HCT116 (cell line): Measurements from ENCODE around the gene ATF1. TPM values are rescaled to one million over a fixed set of nuclear protein-coding genes. Genes with fewer than 3 reads are reported as not detected.

Experiments
- ATAC-seq: fragments of 200-7000 bp; cut with Tn5 transposase; 2 replicates; pipeline ENCODE4 v1.9.1; 2020; ENCODE audit warnings: mild to moderate bottlenecking, moderate library complexity
- BruUV-seq: library from RNA; stranded (reverse); fragments of 400-500 nt; replicated peaks from 2 replicates; lab custom pipeline; 2021; lab: Mats Ljungman, UMichigan
- CTCF ChIA-PET: fragments of 300-600 bp; sonication (Branson Sonifier 250); formaldehyde crosslinking; loops from one replicate; lab custom pipeline; 2021; ENCODE audit warnings: antibody characterized with exemption; lab: Charles Lee
- POLR2A ChIA-PET: fragments of 300-600, 350-600 bp; sonication (Branson Sonifier 250); formaldehyde crosslinking; loops from one replicate; lab custom pipeline; 2021; ENCODE audit warnings: antibody characterized with exemption; lab: Charles Lee
- RAD21 ChIA-PET, 2 experiments: fragments of 300-600 bp; sonication (Branson Sonifier 250); formaldehyde crosslinking; loops; one replicate each; lab custom pipeline; 2023; ENCODE audit warnings: low total read pairs in 2 of 2; ENCODE audit not compliant: uncharacterized antibody in 2 of 2, unreplicated experiment in 2 of 2, low non-redundant PET in 1 of 2; lab: Charles Lee
- DNase-seq: peaks from one replicate; pipeline ENCODE4 v3.0.0-alpha.2; 2010; ENCODE audit warnings: low read depth, low spot score
- H2AFZ ChIP-seq: fragments of 200-600 bp; shearing (Covaris generic), sonication (generic); 2 replicates; pipeline ENCODE4 v1.6.1; 2017; ENCODE audit warnings: low read depth, mixed run types, mixed read lengths, antibody characterized with exemption, low read length; ENCODE audit not compliant: poor library complexity, severe bottlenecking
- H3K27ac ChIP-seq: 2 replicates; pipeline ENCODE4 v1.5.1; 2012; ENCODE audit warnings: low read depth, low read length
- H3K27me3 ChIP-seq: fragments of 200-600 bp; sonication (generic); 2 replicates; pipeline ENCODE4 v1.6.1; 2016; ENCODE audit warnings: mixed run types, low read length, mixed read lengths; ENCODE audit not compliant: insufficient read depth
- H3K36me3 ChIP-seq, 2 experiments: fragments of 200-500 bp in 1 of 2; fragments of 200-600 bp in 1 of 2; sonication (Bioruptor generic) in 1 of 2; sonication (generic) in 1 of 2; 2 replicates each; pipeline versions ENCODE4 v1.5.1 to v1.6.1; 2014 to 2016; ENCODE audit warnings: low read length in 2 of 2, inconsistent platforms in 1 of 2, mixed read lengths in 1 of 2, mixed run types in 1 of 2; ENCODE audit not compliant: insufficient read depth in 2 of 2, control insufficient read depth in 1 of 2
- H3K4me1 ChIP-seq, 2 experiments: fragments of 200-600 bp in 1 of 2; sonication (generic) in 1 of 2; 2 replicates each; pipeline versions ENCODE4 v1.5.1 to v1.6.1; 2012 to 2017; ENCODE audit warnings: low read length in 2 of 2, inconsistent platforms in 1 of 2, mild to moderate bottlenecking in 1 of 2, mixed read lengths in 1 of 2, mixed run types in 1 of 2, moderate library complexity in 1 of 2; ENCODE audit not compliant: insufficient read depth in 2 of 2, control insufficient read depth in 1 of 2
- H3K4me2 ChIP-seq: fragments of 200-600 bp; sonication (generic); 2 replicates; pipeline ENCODE4 v1.6.1; 2017; ENCODE audit warnings: mixed run types, low read length, mixed read lengths
- H3K4me3 ChIP-seq, 2 experiments: fragments of 200-600 bp in 1 of 2; sonication (generic) in 1 of 2; replicated peaks in 1 of 2; 2 replicates each; pipeline ENCODE4 v1.5.1; 2011 to 2016; ENCODE audit warnings: low read length in 2 of 2, control low read depth in 1 of 2, low read depth in 1 of 2, mild to moderate bottlenecking in 1 of 2, mixed read lengths in 1 of 2, mixed run types in 1 of 2
- H3K79me2 ChIP-seq: fragments of 200-600 bp; sonication (generic); 2 replicates; pipeline ENCODE4 v1.6.1; 2017; ENCODE audit warnings: mild to moderate bottlenecking, mixed run types, low read length, moderate library complexity, mixed read lengths; ENCODE audit not compliant: insufficient read depth
- H3K9ac ChIP-seq: fragments of 200-600 bp; sonication (generic); 2 replicates; pipeline ENCODE4 v1.6.1; 2016; ENCODE audit warnings: low read length, mixed read lengths
- H3K9me2 ChIP-seq: fragments of 200-600 bp; sonication (generic), shearing (Covaris generic); 2 replicates; pipeline ENCODE4 v1.6.1; 2017; ENCODE audit warnings: mixed run types, mild to moderate bottlenecking, moderate library complexity; ENCODE audit not compliant: insufficient read depth
- H3K9me3 ChIP-seq, 2 experiments: fragments of 200-500 bp in 1 of 2; fragments of 200-600 bp in 1 of 2; sonication (Bioruptor generic) in 1 of 2; sonication (generic) in 1 of 2; 2 replicates each; pipeline ENCODE4 v1.6.1; 2014 to 2017; ENCODE audit warnings: low read length in 2 of 2, mixed read lengths in 2 of 2, inconsistent platforms in 1 of 2, low read depth in 1 of 2, mild to moderate bottlenecking in 1 of 2, mixed run types in 1 of 2, moderate library complexity in 1 of 2; ENCODE audit not compliant: control insufficient read depth in 1 of 2, insufficient read depth in 1 of 2
- H4K20me1 ChIP-seq: fragments of 200-600 bp; sonication (generic), shearing (Covaris generic); 2 replicates; pipeline ENCODE4 v1.6.1; 2017; ENCODE audit warnings: mixed run types, mild to moderate bottlenecking, moderate library complexity; ENCODE audit not compliant: insufficient read depth
- CTCF ChIP-seq, 3 experiments: fragments of 200-600 bp in 1 of 3; sonication (generic) in 1 of 3; IDR thresholded peaks in 2 of 3; conservative IDR thresholded peaks in 1 of 3; 2 replicates each; pipeline ENCODE4 v1.5.1; 2012 to 2017; ENCODE audit warnings: low read depth in 2 of 3, low read length in 2 of 3, antibody characterized with exemption in 1 of 3, borderline replicate concordance in 1 of 3, control low read depth in 1 of 3, mild to moderate bottlenecking in 1 of 3, mixed read lengths in 1 of 3, mixed run types in 1 of 3, moderate library complexity in 1 of 3; ENCODE audit not compliant: insufficient read depth in 1 of 3
- RAD21 ChIP-seq: IDR thresholded peaks from 2 replicates; pipeline ENCODE4 v1.6.1; 2012; ENCODE audit warnings: low read depth, mild to moderate bottlenecking
- SIN3A ChIP-seq: IDR thresholded peaks from 2 replicates; pipeline ENCODE4 v1.6.1; 2012; ENCODE audit warnings: low read depth
- YY1 ChIP-seq: IDR thresholded peaks from 2 replicates; pipeline ENCODE4 v1.6.1; 2011; ENCODE audit warnings: low read length, low read depth, moderate library complexity, mild to moderate bottlenecking; ENCODE audit not compliant: insufficient replicate concordance; ENCODE audit errors: extremely low read depth
- ZFX ChIP-seq: fragments of 450-650 bp; IDR thresholded peaks from 2 replicates; pipeline ENCODE4 v1.6.1; 2017
- intact Hi-C: fragments of 100-400 bp; cut with micrococcal nuclease; formaldehyde crosslinking; loops from 2 replicates; pipeline ENCODE4 v1.10.0; 2022
- total RNA-seq: library from RNA; stranded (reverse); gene quantifications from one replicate; pipeline ENCODE4 v1.2.1, GENCODE V29; 2021; ENCODE audit not compliant: unreplicated experiment

The ATF1 gene
- total RNA-seq, 1 experiment from 2014 or later = 48.8 TPM

DNA sequence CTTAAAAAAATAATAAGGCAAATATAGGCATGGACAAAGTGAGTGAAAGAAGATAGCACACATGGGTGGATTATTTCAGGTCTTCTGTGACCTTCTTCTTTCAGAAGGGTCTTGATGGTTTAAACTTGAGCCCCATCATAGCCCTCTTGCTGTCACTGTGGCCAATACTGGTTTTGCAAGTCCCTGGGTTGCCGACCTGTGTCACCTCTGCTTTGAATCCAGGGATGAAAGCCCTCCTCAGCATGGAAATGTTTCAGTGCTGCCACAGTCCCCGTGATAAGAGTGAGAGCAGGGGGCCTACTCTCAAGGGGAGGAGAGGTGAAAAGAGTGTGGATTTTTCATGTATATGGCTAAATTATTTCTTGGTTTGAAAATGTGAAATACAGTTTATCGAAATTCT, 30.2 kb upstream of the ATF1 start:
- TF ChIP-seq YY1 (no peak), ZFX (no peak), CTCF (IDR thresholded peaks at IDR 0.05 in 2 of 3, conservative IDR thresholded peaks at IDR 0.05 in 1 of 3; ENCODE audit: borderline replicate concordance in 1 of 3, insufficient read depth in 1 of 3, low read depth in 2 of 3, low read length in 2 of 3) (no peak)
- H3K36me3 ChIP-seq = peaks cover 18 to 22% of the 10 kb centered on the region in 2 experiments
- ATAC-seq = no peak
- POLR2A ChIA-PET = no interaction called here
- H3K9me3 ChIP-seq = no peaks in the 10 kb centered on the region
- CTCF ChIA-PET = interaction anchor here (2.0 kb wide), 1 partner anchor 229 kb away, joined by 11 read pairs; the partner anchor contains the start of gene DIP2B
- H3K4me3 ChIP-seq = no peak overlapping the region
- no peak overlapping the region for H3K27ac ChIP-seq
- H4K20me1 ChIP-seq = no peaks in the 10 kb centered on the region
- H3K4me2 ChIP-seq = no peak overlapping the region
- intact Hi-C loops = loop anchor here (1.0 kb wide), 1 partner anchor 229 kb away; the partner anchor contains the start of gene DIP2B
- no peaks in the 10 kb centered on the region for H3K9me2 ChIP-seq
- no peak overlapping the region for H3K9ac ChIP-seq
- peaks cover 0 to 8% of the 10 kb centered on the region in 2 experiments; a peak in 1 of 4 replicates for H3K4me1 ChIP-seq
- H3K27me3 ChIP-seq = no peaks in the 10 kb centered on the region
- DNase-seq = no peak
- no TSS peak for BruUV-seq
- no peaks in the 10 kb centered on the region for H3K79me2 ChIP-seq
- no peak overlapping the region for H2AFZ ChIP-seq
- RAD21 ChIA-PET = no interaction called here

DNA sequence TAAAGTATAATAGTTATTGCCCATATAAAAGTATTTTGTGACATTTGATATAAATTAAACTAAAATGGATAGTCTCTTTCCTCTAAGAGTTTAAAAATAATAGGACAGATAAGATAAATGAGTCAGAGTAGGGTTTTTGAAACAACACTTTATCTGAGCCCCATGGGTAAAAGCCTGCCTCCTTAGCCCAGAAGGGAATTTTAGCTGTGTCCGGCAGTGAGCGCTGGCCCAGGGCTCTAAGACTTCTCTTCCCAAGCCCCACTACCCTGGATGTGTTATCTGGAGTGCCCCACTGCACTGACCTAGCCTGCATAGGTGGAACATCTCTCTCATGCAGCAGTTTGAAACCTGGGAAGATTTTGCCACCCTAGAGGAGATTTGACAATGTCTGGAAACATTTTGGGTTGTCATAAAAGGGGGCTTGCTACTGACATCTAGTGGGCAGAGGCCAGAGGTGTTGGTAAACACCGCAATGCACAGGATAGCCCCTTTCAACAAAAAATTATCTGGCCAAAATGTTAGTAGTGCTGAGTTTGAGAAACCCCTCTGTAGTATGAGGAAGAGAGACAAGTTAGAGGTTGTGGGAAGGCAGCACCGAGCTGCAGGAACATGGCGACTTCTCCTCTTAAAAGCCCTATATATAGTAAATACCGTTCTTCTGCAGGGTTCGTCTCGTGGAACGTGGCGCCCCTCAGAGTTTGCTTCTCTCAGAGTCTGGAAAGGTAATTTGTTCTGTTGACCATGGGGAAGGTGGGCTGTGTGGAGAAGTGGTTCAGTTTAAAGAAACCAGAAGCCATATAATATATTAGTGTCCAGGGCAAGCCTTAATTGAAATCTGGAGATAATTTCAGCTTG, 29.3 kb upstream of the ATF1 start:
- intact Hi-C loops = loop anchor here (1.0 kb wide), 1 partner anchor 230 kb away; the partner anchor contains the start of gene DIP2B
- H4K20me1 ChIP-seq = no peaks in the 10 kb centered on the region
- no peaks in the 10 kb centered on the region for H3K27me3 ChIP-seq
- H2AFZ ChIP-seq = no peak overlapping the region
- no peak overlapping the region for H3K4me2 ChIP-seq
- H3K79me2 ChIP-seq = no peaks in the 10 kb centered on the region
- H3K4me1 ChIP-seq = peaks cover 0 to 8% of the 10 kb centered on the region in 2 experiments; a peak in 1 of 4 replicates
- peak; percentile 67 to 86 (median 84); a peak in 5 of 6 replicates for TF ChIP-seq CTCF (IDR thresholded peaks at IDR 0.05 in 2 of 3, conservative IDR thresholded peaks at IDR 0.05 in 1 of 3; ENCODE audit: borderline replicate concordance in 1 of 3, insufficient read depth in 1 of 3, low read depth in 2 of 3, low read length in 2 of 3)
- TF ChIP-seq SIN3A = no peak
- no peak for TF ChIP-seq ZFX
- peak; percentile 75 for TF ChIP-seq RAD21
- TF ChIP-seq, all 23 proteins: peak for 2
- Histone ChIP-seq H3K4me3 (no peak overlapping the region), H3K9me2 (no peaks in the 10 kb centered on the region), H3K27ac (no peak overlapping the region), H3K9me3 (no peaks in the 10 kb centered on the region), H3K9ac (no peak overlapping the region), H3K36me3 (peaks cover 13 to 21% of the 10 kb centered on the region in 2 experiments; a peak in 3 of 4 replicates)
- peak; percentile 6 for DNase-seq
- POLR2A ChIA-PET = no interaction called here
- BruUV-seq = no TSS peak
- CTCF ChIA-PET = interaction anchor here (0.6 to 2.0 kb wide), 3 partner anchors 18 to 624 kb away, joined by 3 to 11 read pairs (median 3); partner anchors contain the start of gene DIP2B
- peak; percentile 94 for ATAC-seq
- RAD21 ChIA-PET = interaction anchor here in 1 of 2 experiments (0.7 kb wide), 1 partner anchor 230 kb away, joined by 3 read pairs; the partner anchor contains the start of gene DIP2B
